Tongue (tissue), 2 donors: Measurements from ENCODE around the gene PEX1. TPM values are rescaled to one million over a fixed set of nuclear protein-coding genes. Genes with fewer than 3 reads are reported as not detected.
"Not testable (repeated sequence)": the region's sequence is repeated elsewhere in the genome, so short reads cannot be mapped to it uniquely, and the experiment has no call there.

Experiments used
- DNase-seq: peaks from one replicate; pipeline ENCODE4 v3.0.0-alpha.2; 2015
- total RNA-seq: library from RNA; depleted of rRNA; stranded (reverse); fragments of >200 nt; gene quantifications from one replicate; pipeline ENCODE4 v1.2.3, GENCODE V29; 2014

PEX1 gene
- total RNA-seq, 1 donor from 2014 or later = 36.7 TPM

DNA sequence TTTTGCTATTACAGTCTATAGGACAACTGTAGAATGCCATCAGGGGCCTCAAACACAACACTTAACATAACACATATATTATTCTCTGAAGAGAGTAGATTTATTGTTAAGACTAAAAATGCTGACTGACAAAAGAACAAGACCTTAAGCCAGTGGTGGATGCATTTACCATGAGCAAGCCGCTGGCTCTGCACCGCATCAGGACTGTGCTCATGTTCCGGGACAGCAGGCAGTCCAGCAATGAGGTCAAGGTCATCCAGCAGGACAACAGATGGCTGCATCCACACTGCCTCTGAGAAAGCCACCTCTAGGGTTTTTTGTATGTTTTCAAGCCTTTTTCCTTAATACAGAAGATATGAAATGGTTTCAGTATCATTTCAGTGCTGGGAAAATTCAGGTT is 23.8 kb downstream of the PEX1 start:
- DNase-seq = no peak

- DNase-seq = no peak
These were observed 24.6 kb downstream of the PEX1 start for GRCh38 chr7:92503767-92504166.

GRCh38 chr7:92498557-92498956 is 29.8 kb downstream of the PEX1 start:
- no peak for DNase-seq

GRCh38 chr7:92496876-92497275 is 31.4 kb downstream of the PEX1 start:
- no peak for DNase-seq

GRCh38 chr7:92489634-92490033 is 38.7 kb downstream of the PEX1 start:
- DNase-seq = no peak

GRCh38 chr7:92487804-92488203 is 40.5 kb downstream of the PEX1 start:
- DNase-seq = no peak

GRCh38 chr7:92485974-92486373 is 42.3 kb downstream of the PEX1 start:
- DNase-seq = no peak

GRCh38 chr7:92485267-92485892 is 42.9 kb downstream of the PEX1 start:
- DNase-seq = no peak

DNA sequence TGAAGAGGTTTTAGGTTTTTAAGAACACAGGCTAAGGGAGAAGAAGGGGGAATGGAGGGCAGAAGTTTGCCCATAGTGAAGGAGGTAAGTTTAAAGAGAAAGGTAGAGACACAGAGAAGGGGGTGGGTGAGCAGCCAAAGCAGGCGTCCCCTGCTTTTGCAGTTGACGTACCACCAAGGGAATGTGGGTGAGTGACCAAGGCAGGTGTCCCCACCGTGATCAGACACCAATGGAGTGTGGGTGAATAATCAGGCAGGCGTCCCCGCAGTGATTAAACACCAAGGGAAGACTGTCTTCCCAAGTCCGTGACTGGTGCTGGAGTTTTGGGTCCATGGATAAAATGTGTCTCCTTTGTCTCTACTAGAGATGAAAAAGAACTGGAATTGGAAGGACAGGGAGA is 44.1 kb downstream of the PEX1 start:
- not testable (repeated sequence) for DNase-seq

- not testable (repeated sequence) for DNase-seq
These were observed 44.7 kb downstream of the PEX1 start for GRCh38 chr7:92483624-92484023.

DNA sequence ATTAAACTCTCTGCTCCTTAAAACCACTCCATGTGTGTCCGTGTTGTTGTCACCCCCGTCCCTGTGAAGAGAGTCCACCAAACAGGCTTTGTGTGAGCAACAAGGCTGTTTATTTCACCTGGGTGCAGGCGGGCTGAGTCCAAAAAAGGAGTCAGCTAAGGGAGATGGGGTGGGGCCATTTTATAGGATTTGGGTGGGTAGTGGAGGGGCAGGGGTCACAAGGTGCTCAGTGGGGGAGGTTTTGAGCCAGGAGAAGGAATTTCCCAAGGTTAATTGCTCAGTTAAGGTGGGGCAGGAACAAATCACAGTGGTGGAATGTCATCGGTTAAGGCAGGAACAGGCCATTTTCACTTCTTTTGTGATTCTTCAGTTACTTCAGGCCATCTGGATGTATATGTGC is 49.2 kb downstream of the PEX1 start:
- DNase-seq = not testable (repeated sequence)

DNA sequence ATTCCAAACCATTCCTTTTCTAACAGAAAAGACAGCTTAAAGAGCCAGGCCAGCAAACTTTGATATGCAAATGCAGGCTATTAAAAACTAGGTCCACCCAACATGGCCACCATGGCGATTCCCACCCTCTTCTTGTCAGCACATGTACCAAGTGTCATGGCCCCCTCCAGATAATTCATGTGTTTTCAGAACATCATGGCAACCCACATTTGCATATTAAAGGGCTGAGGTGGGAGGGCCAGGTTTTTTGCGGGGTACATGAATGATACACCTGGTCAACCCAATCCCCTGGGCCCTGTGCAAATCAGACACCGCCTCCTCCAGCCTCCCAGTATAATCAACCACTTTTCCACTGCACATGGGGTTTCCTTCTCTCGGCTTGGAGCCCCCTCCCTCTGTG is 49.6 kb downstream of the PEX1 start:
- DNase-seq = no peak

DNA sequence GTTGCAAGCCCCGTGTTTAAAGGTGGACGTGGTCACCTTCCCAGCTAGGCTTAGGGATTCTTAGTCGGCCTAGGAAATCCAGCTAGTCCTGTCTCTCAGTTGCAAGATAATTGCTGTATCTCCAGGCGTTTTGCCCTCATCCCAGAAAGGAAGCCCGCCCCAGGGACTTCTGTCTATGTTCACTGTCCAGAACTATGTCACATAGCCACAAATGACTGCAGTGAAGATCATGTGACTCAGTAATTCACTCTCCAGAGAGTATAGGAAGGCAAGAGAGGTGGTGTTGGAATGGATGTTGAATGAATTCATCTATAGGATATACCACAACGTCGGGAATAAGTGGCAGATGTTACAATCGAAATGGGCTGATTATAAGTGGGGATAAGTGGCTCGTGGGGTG is 50.2 kb downstream of the PEX1 start:
- DNase-seq = no peak

GRCh38 chr7:92477681-92478080 is 50.6 kb downstream of the PEX1 start, which contains the start of gene ERVW-1:
ERVW-1 (minus strand) TSS chr7:92477946; CDS start chr7:92470381, 7,565 bp downstream.
- not testable (repeated sequence) for DNase-seq

DNA sequence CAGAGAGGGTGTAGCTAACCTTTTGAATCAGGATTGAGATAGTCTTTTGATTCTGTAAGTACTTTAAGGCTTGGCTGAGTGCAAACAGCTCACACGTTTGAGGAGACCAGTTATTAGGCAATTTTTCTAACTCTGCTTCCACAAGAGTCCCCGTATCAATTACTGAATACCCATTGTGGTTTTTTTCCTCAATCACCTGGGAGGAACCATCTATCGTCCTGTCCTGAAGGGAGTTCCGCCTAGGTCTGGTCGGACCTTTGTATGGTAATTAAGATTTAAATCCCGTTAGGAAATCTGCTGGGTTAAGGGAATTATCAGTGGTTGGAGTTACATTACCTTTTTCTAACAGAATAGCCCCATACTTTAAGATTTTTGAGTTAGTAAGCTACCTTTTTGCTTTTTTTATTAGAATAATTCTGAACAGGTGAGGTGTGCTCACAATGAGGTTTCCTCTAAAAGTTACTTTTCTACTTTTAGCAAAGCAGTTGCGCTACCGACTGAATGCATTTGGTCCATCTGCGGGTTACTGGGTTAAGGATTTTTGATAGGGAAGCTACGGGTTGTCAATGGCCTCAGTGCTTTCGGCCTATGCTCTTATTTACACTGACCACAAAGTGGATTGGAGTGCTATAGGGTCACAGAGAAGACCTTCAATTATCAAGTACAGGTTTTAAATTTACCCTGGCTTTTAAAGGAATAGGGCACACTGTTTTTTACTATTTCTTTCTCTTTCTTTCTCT is 52.3 kb downstream of the PEX1 start:
- not testable (repeated sequence) for DNase-seq

DNA sequence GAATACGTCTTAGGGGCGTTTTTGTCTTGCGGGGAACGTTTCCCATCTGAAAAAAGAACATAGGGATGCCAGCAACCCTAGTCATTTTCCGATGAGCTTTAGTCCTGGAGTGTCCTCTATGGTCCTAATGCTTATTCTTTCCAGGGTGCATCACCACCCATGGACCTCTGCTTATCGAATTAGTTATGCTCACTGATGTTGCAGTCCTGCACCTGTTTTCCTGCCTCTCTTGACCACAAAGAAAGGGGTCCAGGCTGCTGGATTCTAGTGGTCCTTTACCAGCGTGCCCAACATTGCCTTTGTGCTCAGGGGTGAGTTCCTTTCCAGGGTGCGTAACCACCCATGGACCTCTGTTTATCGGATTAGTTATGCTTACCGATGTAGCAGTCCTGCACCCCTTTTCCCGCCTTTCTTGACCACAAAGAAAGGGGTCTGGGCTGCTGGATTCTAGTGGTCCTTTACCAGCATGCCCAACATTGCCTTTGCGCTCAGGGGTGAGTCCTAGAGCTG is 53.0 kb downstream of the PEX1 start:
- not testable (repeated sequence) for DNase-seq

- DNase-seq = not testable (repeated sequence)
These were observed 54.3 kb downstream of the PEX1 start for GRCh38 chr7:92473989-92474388.

DNA sequence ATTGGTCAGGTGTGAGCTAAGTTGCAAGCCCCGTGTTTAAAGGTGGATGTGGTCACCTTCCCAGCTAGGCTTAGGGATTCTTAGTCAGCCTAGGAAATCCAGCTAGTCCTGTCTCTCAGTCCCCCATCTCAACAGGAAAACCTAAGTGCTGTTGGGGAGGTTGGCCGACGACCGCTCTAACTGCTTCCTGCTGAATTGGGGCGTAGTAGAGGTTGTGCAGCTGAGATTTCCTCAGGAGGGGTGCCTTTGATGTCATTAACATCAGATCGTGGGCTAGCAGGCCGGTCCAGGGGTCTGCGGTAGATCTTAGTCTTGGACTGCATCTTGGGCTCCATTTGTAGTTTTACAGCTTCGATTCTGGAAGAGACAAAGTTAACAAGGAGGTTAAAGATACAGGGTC is 59.7 kb downstream of the PEX1 start:
- DNase-seq = not testable (repeated sequence)

DNA sequence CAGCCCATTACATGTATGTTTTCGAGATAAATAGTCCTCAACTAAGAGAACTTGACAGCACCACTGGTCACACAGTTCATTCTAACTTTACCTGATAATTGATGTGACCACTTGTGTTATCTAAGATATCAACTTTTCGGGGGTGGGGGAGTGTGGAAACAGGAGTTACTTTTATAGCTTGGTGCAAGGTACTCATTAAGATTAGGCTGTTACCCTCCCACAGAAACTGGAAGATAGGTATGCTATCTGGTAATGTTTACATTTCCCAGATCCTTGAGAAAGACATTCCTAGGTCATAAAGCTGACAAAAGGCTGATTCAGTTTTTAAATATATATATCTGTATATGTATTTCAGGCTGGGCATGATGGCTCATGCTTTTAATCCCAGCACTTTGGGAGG is 61.6 kb downstream of the PEX1 start:
- no peak for DNase-seq

GRCh38 chr7:92464515-92464914 is 63.8 kb downstream of the PEX1 start:
- DNase-seq = peak; percentile 45

DNA sequence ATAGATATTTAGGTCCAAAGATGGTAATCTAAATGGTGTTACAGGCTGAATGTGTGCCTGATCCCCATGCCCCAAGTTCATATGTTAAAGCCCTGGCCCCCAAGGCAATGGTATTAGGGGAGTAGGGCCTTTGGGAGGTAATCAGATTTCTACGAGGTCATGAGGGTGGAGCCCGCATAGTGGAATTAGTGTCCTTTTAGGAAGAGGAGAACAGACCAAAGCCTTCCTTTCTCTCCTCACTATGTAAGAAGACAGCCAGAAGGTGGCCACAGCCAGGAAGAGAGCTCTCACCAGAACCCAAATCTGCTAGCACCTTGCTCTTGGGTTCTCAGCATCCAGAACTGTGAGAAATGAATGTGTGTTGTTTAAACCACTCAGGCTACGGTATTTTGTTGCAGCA is 65.8 kb downstream of the PEX1 start:
- no peak for DNase-seq

DNA sequence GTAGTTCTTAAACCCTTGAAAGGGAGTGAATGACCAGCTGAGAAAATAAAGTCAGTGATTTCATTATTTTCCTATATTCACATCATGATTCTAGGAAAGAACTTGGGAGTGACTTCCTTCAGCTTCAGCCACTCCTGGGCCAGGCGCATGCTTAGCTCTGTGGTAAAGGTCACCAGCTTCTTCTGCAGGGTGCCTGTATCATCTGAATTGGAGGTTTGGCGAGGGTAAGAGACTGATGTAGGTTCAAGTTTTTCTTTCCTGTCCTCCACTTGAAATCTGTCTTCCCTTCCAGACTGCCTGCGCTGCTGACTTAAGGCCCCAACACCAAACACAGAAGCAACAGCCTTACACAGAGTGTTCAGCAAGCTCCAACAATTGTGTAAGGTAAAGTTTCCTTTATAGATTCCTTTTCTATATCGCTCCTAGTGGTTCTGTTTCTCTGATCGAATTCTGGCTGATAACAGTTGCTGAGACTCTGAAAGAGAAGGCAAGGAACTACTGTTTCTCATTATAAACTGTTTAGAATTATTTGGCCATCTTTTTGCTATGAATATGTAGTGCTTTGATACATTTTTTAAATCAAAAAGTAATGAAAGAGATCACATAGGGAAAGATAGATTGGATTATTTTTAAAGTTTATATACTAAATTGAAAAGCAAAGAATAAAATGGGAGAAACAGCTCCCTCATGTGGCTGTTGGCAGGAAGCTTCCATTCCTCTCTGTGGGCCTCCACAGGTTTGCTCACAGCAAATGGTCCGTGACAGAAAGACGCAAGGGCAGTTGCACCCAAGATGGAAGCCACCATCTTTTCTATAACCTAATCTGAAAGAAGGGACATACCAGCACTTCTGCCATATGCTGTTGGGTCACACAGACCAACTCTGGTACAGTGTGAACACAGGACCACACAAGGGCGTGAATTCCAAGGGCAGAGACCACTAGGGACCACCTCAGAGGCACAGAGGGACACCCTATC is 67.0 kb downstream of the PEX1 start:
- peak; percentile 48 for DNase-seq
